AG20443 (cell line): ENCODE measurements around the gene FKBP10.
A peak's percentile ranks its signal among the peaks of the same experiment; 100 is the strongest.
"Not testable (repeated sequence)": the region's sequence is repeated elsewhere in the genome, so short reads cannot be mapped to it uniquely, and the experiment has no call there.

Source experiments
- DNase-seq: peaks from one replicate; pipeline ENCODE4 v3.0.0; 2012; ENCODE audit warnings: low spot score, mixed read lengths

Gene FKBP10

DNA sequence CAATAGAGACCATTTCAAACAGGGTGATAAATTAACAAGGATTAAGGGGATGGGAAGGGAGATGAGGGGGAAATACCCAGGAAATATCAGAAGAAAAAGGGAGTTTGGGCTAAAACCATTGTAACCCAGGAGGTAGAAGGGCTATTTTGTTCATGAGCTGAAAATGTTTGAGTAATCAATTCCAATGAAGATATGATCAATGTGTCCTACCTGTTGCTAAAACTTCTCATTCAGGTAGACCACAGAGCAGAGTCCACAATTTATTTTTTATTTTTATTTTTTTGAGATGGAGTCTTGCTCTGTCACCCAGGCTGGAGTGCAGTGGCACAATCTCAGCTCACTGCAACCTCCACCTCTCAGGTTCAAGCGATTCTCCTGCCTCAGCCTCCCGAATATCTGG, 26.6 kb downstream of the FKBP10 start:
- not testable (repeated sequence) for DNase-seq

GRCh38 chr17:41840781-41841180, 28.0 kb downstream of the FKBP10 start:
- not testable (repeated sequence) for DNase-seq

- DNase-seq: no peak
Measured at GRCh38 chr17:41844971-41845370, 32.2 kb downstream of the FKBP10 start.

DNA sequence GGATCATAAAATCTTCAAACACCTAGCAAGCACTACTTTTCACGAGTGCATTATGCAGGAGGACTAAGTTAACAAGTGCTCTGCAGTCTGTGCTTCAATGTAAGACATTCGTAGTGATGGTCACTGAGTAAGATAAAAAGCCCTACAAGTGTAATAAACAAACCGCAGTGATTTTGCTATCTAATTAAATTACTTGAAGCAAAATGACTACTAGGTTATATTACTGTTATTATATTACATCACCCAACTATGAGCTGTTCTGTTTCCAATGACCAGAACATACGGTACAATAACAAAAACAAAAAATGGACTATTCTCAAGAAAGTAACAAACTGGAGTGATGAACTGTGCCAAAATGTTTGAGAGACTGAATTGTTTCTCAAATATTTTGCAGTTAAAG, 36.0 kb downstream of the FKBP10 start:
- no peak for DNase-seq

- no peak for DNase-seq
Measured at GRCh38 chr17:41849251-41849990, 36.6 kb downstream of the FKBP10 start.

DNA sequence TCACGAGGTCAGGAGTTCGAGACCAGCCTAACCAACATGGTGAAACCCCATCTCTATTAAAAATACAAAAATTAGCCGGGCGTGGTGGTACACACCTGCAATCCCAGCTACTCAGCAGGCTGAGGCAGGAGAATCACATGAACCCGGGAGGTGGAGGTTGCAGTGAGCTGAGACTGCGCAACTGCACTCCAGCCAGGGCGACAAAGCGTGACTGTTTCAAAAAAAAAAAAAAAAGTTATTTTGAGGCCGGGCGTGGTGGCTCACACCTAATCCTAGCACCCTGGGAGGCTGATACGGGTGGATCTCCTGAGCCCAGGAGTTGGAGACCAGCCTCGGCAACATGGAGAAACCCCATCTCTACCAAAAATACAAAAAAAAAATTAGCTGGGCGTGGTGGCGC, 38.6 kb downstream of the FKBP10 start:
- DNase-seq: not testable (repeated sequence)

DNA sequence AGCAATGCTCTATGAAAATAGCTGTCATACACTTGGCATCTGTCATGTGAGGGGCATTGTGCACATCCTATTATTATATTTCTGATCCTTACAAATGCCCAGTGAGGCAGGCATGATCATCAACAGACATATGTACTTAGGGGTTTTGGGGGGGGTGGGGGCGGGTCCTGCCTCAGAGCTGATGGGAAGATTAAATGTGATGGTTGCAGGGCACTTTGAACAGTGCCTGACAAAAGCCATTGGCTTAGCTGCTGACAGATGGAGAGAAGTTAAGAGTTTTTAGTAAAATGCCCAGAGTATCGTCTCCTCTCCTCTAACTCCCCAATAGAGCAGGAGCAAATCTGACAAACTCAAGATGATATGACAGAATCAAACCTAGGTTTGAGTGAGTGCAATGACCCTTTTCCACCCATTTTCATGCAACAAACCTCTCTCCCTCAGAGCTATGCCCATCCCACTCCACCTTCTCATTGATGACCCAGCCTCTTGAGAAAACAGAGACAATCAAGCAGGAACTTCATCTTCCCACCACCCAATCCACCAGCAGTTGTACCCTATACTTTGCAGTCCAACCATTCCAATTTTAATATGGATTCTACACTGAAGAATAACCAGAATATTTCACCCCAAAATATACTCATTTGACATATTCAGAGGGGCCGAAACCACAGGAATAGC, 47.6 kb downstream of the FKBP10 start:
- no peak for DNase-seq

- DNase-seq: no peak
Measured at GRCh38 chr17:41863074-41863848, 50.5 kb downstream of the FKBP10 start.

- no peak for DNase-seq
Measured at GRCh38 chr17:41864498-41864835, 51.7 kb downstream of the FKBP10 start.

GRCh38 chr17:41864836-41865595, 52.2 kb downstream of the FKBP10 start, which contains the start of gene KLHL11:
Gene KLHL11 (minus strand): TSS chr17:41865423. CDS start chr17:41865370, 53 bp downstream.
- DNase-seq: peak; percentile 98

GRCh38 chr17:41865596-41865893, 52.7 kb downstream of the FKBP10 start:
- no peak for DNase-seq

DNA sequence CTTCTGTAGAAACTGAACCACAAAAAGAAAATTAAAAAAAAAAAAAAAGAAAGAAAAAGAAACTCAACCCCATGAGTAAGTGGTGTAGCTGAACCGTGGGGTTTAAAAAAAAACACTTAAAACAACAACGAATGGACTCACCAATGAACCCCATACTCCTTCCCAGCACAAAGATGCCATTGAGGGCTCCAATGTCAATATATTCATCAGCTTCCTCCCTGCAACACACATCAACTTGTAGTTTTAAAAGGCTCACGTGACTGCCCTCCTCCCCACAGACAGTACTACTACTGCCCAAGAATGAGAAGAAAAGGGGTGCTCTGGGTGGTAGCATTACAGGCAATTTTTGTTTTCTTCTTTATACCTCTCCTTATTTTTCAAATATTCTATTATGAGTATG, 55.8 kb downstream of the FKBP10 start:
- DNase-seq: no peak

GRCh38 chr17:41869426-41869825, 56.6 kb downstream of the FKBP10 start:
- no peak for DNase-seq

DNA sequence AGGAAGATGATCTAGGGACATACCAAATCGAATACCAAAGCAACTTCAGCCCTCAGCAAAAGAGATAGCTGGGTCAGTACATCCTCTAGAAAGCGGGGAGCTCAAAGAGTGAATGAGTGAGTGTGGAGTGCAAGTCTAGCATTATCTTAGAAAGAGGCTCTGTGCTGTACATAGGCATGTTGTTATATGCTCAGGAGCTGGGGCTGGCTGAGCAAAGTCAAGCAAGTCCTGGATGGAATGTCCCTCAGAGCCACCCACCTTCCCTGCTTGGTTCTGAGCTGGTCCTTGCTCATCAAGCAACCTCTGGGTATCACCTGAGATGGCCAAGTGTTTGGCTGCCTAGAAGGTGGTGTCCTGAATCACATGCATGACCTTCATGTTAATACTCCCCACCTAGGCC, 57.3 kb downstream of the FKBP10 start:
- no peak for DNase-seq

DNA sequence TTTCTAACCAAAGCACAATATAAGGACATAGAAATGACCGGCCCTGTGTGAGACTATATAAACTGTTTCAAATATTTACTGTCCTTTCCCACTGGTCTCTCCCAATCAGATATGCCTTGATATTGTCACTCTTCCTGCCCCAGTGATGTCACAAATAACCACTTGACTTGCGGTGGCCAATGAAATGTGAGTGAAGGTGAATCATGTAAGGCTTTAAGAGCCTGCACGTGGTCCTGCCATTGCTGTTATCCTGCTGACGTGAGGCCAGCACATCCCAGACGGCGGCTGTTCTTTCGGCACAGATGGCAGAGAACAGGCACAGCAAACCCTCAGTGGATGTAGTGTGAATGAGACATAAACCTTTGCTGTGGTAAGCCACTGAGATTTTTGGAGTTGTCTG, 57.8 kb downstream of the FKBP10 start:
- no peak for DNase-seq

DNA sequence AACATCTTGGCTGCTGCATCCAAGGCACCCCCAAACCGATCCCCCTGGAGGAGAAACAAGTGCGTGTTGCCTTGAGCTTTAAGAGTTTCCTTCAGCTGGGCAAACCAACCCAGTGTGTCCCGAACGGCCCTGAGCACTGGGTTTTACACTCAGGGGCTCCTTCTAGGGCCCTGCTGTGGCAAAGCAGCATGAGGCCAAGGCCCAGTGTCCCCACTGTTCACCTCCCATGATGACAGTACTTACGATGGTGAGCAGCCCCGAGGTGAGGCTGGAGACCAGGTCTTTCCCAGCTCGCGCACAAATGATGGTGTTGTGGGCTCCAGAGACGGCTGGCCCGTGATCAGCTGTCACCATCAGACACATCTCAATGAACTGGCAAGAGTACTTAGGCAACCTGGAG, 59.0 kb downstream of the FKBP10 start:
- DNase-seq: no peak
